GM23248 (cell line): ENCODE results near the gene LRRFIP1. TPM values are rescaled to one million over a fixed set of nuclear protein-coding genes. Genes with fewer than 3 reads are reported as not detected.

Experiments
- DNase-seq: peaks from one replicate; pipeline ENCODE4 v3.0.0-alpha.2; 2015
- H2AFZ ChIP-seq: fragments of 200-600 bp; sonication (generic); 2 replicates; pipeline ENCODE4 v1.6.1; 2016; ENCODE audit warnings: antibody characterized with exemption
- H3F3A ChIP-seq: fragments of 200-600 bp; sonication (generic); 2 replicates; pipeline ENCODE4 v1.6.1; 2016; ENCODE audit warnings: mild to moderate bottlenecking, antibody characterized with exemption, mixed run types; ENCODE audit not compliant: insufficient read depth
- H3K27ac ChIP-seq: fragments of 200-600 bp; sonication (generic); 2 replicates; pipeline ENCODE4 v1.5.1; 2016; ENCODE audit warnings: mild to moderate bottlenecking
- H3K27me3 ChIP-seq: fragments of 200-600 bp; sonication (generic); replicated peaks from 2 replicates; pipeline ENCODE4 v1.6.1; 2016; ENCODE audit warnings: mild to moderate bottlenecking; ENCODE audit not compliant: insufficient read depth
- H3K36me3 ChIP-seq: fragments of 200-600 bp; sonication (generic); 2 replicates; pipeline ENCODE4 v1.6.1; 2016; ENCODE audit warnings: low read depth, mild to moderate bottlenecking
- H3K4me1 ChIP-seq: fragments of 200-600 bp; sonication (generic); 2 replicates; pipeline ENCODE4 v1.6.1; 2016; ENCODE audit warnings: mild to moderate bottlenecking; ENCODE audit not compliant: insufficient read depth
- H3K4me2 ChIP-seq: fragments of 200-600 bp; sonication (generic); one replicate; pipeline ENCODE4 v1.6.1; 2016; ENCODE audit warnings: mild to moderate bottlenecking; ENCODE audit not compliant: unreplicated experiment
- H3K4me3 ChIP-seq: fragments of 200-600 bp; sonication (generic); 2 replicates; pipeline ENCODE4 v1.5.1; 2016; ENCODE audit warnings: mild to moderate bottlenecking
- H3K79me2 ChIP-seq: fragments of 200-600 bp; sonication (generic); 2 replicates; pipeline ENCODE4 v1.6.1; 2016; ENCODE audit warnings: mild to moderate bottlenecking; ENCODE audit not compliant: insufficient read depth
- H3K9ac ChIP-seq: fragments of 200-600 bp; sonication (generic); 2 replicates; pipeline ENCODE4 v1.6.1; 2016; ENCODE audit warnings: mild to moderate bottlenecking
- H3K9me2 ChIP-seq: fragments of 200-600 bp; sonication (generic); 2 replicates; pipeline ENCODE4 v1.6.1; 2016; ENCODE audit warnings: mixed run types, mild to moderate bottlenecking, moderate library complexity; ENCODE audit not compliant: insufficient read depth
- H3K9me3 ChIP-seq: fragments of 200-600 bp; sonication (generic); one replicate; pipeline ENCODE4 v1.6.1; 2017; ENCODE audit warnings: low read depth
- H4K20me1 ChIP-seq: fragments of 200-600 bp; sonication (generic); 2 replicates; pipeline ENCODE4 v1.6.0; 2016; ENCODE audit not compliant: insufficient read depth
- EZH2 ChIP-seq: fragments of 200-600 bp; sonication (generic); IDR thresholded peaks from 2 replicates; pipeline ENCODE4 v1.6.1; 2018; ENCODE audit warnings: antibody characterized with exemption, mild to moderate bottlenecking; ENCODE audit not compliant: insufficient read depth, poor library complexity, severe bottlenecking
- EZH2phosphoT487 ChIP-seq: fragments of 200-600 bp; sonication (generic); IDR thresholded peaks from 2 replicates; pipeline ENCODE4 v1.6.1; 2018; ENCODE audit warnings: antibody characterized with exemption, moderate library complexity, mild to moderate bottlenecking, low read depth; ENCODE audit not compliant: insufficient read depth
- WGBS, 2 experiments: methylation state at CpG; one replicate each; pipeline ENCODE4 v1.1.6; 2015 to 2017; ENCODE audit warnings: low lambda C conversion rate in 2 of 2, low coverage in 1 of 2; ENCODE audit errors: missing lambda C conversion rate in 2 of 2; 5-methylcytosine and 5-hydroxymethylcytosine counted together
- in situ Hi-C: fragments of 300-500 bp; cut with MboI; formaldehyde crosslinking; loops from 2 replicates; pipeline ENCODE4 v1.15.0; 2020
- polyA plus RNA-seq: library from polyadenylated mRNA; unstranded; fragments of >200 nt; fragmentation: Nextera tagmentation; extraction: Ambion mirVana; gene quantifications from 2 replicates; pipeline ENCODE4 v1.2.1, GENCODE V29; 2016
- total RNA-seq: library from RNA; depleted of rRNA; stranded (reverse); fragments of >200 nt; shearing (Covaris generic); gene quantifications from 2 replicates; pipeline ENCODE4 v1.2.3, GENCODE V29; 2014

The LRRFIP1 gene
- total and polyA plus RNA-seq, 2 experiments from 2014 or later: 84.4 to 159 TPM

DNA sequence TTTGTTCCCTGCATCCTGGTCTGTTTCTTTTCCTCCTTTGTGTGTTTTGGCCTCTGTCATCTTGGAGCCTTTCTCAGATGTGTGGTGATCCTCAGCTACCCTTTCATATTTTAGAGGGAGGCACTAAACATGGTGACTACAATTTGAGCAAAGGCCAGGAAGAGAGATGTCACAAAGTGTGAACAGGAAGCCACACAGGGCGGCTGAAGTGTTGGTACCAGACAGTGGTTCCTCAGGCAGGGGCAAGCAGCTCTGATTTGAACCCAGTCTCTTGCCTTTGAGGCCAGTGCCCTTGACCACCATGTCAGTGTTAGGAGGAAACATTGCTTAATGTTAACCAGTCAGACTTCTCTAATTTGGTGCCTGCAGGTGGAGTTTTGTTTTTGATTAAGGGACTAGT lies 9.2 kb downstream of the LRRFIP1 start:
- DNase-seq: no peak

DNA sequence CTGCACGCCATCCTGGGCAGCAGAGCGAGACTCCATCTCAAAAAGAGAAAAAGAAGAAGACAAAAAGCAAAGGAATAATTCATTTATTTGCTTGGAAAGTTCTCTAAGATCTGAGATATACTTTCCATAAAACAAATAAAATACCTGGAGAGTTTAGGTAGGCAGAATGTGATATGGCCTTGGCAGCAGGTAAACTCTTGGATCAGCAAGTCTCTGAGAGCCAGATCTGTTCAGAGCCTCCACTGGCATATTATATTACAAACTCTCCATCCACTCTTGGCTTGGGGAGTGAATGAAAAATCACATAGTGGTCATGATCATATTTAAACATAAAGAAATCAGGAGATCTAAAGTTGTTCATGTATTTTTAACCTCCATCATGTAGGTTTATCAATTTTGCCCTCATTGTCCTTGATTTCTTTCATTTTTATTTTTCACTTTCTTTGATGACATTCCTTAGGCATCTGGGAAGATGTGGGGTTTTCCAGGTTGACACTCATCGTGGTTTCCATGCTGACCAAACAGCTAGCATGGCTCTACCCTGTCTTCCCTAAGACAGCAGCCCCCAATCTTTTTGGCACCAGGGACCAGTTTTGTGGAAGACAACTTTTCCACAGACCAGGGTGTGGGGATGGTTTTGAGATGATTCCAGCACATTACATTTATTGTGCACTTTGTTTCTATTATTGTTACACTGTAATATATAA lies 10.2 kb downstream of the LRRFIP1 start:
- no peak overlapping the region for H3K9ac ChIP-seq
- H3F3A ChIP-seq: no peaks in the 10 kb centered on the region
- no peaks in the 10 kb centered on the region for H4K20me1 ChIP-seq
- peaks cover 86% of the 10 kb centered on the region for H3K79me2 ChIP-seq
- H3K27ac ChIP-seq: no peak overlapping the region
- peaks cover 4% of the 10 kb centered on the region for H3K27me3 ChIP-seq
- in situ Hi-C loops: no loop called here
- H3K4me2 ChIP-seq: no peak overlapping the region
- TF ChIP-seq EZH2phosphoT487 (no peak), EZH2 (no peak)
- no peak for DNase-seq
- H3K4me3 ChIP-seq: no peak overlapping the region
- no peaks in the 10 kb centered on the region for H3K9me2 ChIP-seq
- H3K36me3 ChIP-seq: 0 out of 2 replicates have a peak, but pooled peaks cover 3% of the 10 kb centered on the region
- WGBS, 2 experiments: 97 to 100% methylated on average over 3 of the region's 3 CpGs
- H3K4me1 ChIP-seq: no peaks in the 10 kb centered on the region
- H3K9me3 ChIP-seq: no peaks in the 10 kb centered on the region
- H2AFZ ChIP-seq: no peak overlapping the region

More for the DNA sequence above, 9.2 kb downstream of the LRRFIP1 start:
- no peaks in the 10 kb centered on the region for H3K9me2 ChIP-seq
- H4K20me1 ChIP-seq: no peaks in the 10 kb centered on the region
- H3K9me3 ChIP-seq: no peaks in the 10 kb centered on the region
- H3K4me1 ChIP-seq: no peaks in the 10 kb centered on the region
- H3K4me2 ChIP-seq: no peak overlapping the region
- no peak overlapping the region for H3K27ac ChIP-seq
- no peak overlapping the region for H3K4me3 ChIP-seq
- H3F3A ChIP-seq: no peaks in the 10 kb centered on the region
- H2AFZ ChIP-seq: no peak overlapping the region
- in situ Hi-C loops: no loop called here
- peaks cover 93% of the 10 kb centered on the region for H3K79me2 ChIP-seq
- WGBS, 2 experiments: 97 to 100% methylated on average over 1 of the region's 1 CpG
- no peak overlapping the region for H3K9ac ChIP-seq
- 0 out of 2 replicates have a peak, but pooled peaks cover 3% of the 10 kb centered on the region for H3K36me3 ChIP-seq
- no peaks in the 10 kb centered on the region for H3K27me3 ChIP-seq
- TF ChIP-seq EZH2: no peak
- no peak for TF ChIP-seq EZH2phosphoT487

DNA sequence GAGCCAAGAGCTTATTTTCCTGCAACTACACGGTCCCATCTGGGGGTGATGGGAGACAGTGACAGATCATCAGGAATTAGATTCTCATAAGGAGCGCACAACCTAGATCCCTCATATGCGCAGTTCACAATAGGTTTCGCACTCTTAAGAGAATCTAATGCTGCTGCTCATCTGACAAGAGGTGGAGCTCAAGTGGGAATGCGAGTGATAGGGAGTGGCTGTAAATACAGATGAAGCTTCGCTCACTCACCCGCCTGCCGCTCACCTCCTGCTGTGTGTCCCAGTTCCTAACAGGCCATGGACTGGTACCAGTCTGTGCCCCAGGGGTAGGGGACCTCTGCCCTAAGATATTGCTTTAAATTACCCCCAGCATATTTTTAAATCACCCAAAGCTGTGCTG lies 10.8 kb downstream of the LRRFIP1 start:
- peaks cover 5% of the 10 kb centered on the region for H3K27me3 ChIP-seq
- H3K27ac ChIP-seq: no peak overlapping the region
- in situ Hi-C loops: no loop called here
- H3F3A ChIP-seq: no peaks in the 10 kb centered on the region
- H3K9me3 ChIP-seq: no peaks in the 10 kb centered on the region
- 0 out of 2 replicates have a peak, but pooled peaks cover 3% of the 10 kb centered on the region for H3K36me3 ChIP-seq
- H3K9me2 ChIP-seq: no peaks in the 10 kb centered on the region
- no peaks in the 10 kb centered on the region for H4K20me1 ChIP-seq
- TF ChIP-seq EZH2 (no peak), EZH2phosphoT487 (no peak)
- no peak overlapping the region for H3K9ac ChIP-seq
- H3K4me3 ChIP-seq: no peak overlapping the region
- peaks cover 86% of the 10 kb centered on the region for H3K79me2 ChIP-seq
- no peaks in the 10 kb centered on the region for H3K4me1 ChIP-seq
- no peak overlapping the region for H3K4me2 ChIP-seq
- no peak for DNase-seq
- H2AFZ ChIP-seq: no peak overlapping the region
- WGBS, 2 experiments: 99% methylated on average over 8 of the region's 8 CpGs

DNA sequence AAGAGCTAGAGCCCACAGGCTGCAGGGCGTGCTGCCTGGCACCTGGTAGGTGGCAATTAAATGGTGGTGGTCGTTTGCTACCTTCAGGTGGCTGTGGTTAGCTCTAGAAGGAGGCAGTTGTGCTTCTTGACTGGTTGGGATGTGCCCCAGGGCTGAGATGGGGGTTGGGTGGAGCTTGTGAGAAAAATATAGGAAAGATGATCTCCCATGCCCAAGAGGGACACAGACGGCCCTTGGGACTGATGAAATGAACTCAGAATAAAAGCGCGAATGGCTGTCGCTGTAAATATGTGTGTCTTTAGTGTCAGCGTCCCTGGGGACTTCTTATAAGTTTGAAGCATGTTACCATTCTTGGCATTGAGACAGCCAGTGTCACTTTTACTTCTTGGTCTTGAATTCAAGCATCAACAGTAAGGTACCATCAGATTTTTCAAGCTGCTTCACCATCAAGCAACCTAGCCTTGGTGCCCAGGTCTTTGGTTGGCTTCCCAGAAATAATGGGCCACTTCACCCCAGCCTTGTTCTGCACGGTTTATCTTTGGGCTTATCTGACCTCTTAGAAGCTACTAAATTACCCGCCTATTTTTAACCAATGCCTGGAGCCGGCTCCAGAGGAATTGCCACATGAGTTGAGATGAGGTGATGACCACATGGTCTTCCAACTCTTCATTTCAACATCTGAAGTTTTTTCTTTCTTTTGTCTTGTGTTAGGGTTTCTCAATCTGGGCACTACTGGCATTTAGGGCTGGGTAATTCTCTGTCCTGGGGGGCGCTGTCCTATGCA lies 11.9 kb downstream of the LRRFIP1 start:
- no peaks in the 10 kb centered on the region for H4K20me1 ChIP-seq
- no peak overlapping the region for H2AFZ ChIP-seq
- TF ChIP-seq EZH2phosphoT487 (no peak), EZH2 (no peak)
- H3K9ac ChIP-seq: no peak overlapping the region
- no peak overlapping the region for H3K4me2 ChIP-seq
- H3K27ac ChIP-seq: no peak overlapping the region
- WGBS, 2 experiments: 90% methylated on average over 11 of the region's 11 CpGs
- no peak for DNase-seq
- no peaks in the 10 kb centered on the region for H3F3A ChIP-seq
- no peaks in the 10 kb centered on the region for H3K9me3 ChIP-seq
- peaks cover 86% of the 10 kb centered on the region for H3K79me2 ChIP-seq
- no peak overlapping the region for H3K4me3 ChIP-seq
- 0 out of 2 replicates have a peak, but pooled peaks cover 2% of the 10 kb centered on the region for H3K36me3 ChIP-seq
- H3K4me1 ChIP-seq: no peaks in the 10 kb centered on the region
- in situ Hi-C loops: no loop called here
- peaks cover 5% of the 10 kb centered on the region for H3K27me3 ChIP-seq
- no peaks in the 10 kb centered on the region for H3K9me2 ChIP-seq
